GM19328 (cell line): ENCODE measurements around the gene LAMB2.
A peak's percentile ranks its signal among the peaks of the same experiment; 100 is the strongest.

Experiments
- ATAC-seq: cut with Tn5 transposase; IDR thresholded peaks from one replicate; pipeline ENCODE4 v1.9.1; 2021; ENCODE audit warnings: mild to moderate bottlenecking, moderate library complexity; ENCODE audit not compliant: unreplicated experiment

LAMB2 gene

DNA sequence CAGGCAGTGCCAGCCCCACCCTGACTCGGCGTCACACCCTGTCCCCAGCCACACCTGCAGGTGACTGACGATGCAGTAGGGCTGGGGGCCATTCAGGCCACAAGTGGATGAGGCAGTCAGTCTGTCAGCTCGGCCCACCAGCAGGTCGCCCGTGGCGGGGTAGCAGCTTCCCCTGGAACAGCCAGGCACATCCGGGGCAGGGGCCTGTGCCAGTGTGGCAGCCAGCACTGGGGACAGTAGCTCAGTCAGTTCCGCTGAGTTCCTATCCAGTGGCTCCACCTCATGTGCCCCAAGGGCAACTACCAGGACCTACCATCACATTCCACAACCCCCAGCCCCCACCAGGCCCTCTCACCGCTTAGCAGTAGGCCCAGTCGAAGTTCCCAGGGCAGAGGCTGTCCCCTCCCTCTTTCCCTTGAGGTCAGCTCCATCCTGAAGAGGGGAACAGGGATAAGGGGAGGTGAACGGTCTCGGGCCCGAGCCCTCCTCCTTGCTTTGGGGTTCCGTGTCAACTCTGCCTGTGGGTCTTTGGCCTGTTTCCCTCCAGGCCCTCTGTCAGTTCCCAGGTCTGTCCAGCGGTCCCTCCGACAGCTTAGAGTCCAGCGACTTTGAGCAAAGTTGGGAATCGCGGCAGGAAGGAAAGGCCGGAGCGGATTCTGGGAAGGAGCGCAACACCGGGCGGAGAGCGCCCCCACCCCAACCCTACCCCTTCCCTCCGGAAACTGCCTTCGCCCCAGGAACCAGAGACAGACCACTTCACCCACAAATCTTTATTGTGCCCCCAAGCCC lies at the start of gene LAMB2:
LAMB2 (minus strand) TSS at position 614 of the 789 bp plus-strand sequence; CDS start at position 431, 183 bp downstream.
- no peak for ATAC-seq

DNA sequence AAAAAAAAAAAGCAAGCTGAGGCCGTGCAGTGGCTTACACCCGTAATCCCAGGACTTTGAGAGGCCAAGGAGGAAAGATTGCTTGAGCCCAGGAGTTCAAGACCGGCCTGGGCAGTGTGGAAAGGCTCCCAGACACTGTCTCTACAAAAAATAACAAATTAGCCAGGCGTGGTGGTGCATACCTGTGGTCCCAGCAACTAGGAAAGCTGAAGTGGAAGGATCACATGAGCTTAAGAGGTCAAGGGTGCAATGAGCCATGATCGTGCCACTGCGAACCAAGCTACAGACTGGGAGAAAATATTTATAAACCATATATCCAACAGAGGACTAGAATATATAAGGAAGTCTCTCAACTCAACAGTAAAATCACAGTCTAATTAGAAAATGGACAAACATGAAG lies 48.5 kb upstream of the LAMB2 start:
- ATAC-seq: no peak

DNA sequence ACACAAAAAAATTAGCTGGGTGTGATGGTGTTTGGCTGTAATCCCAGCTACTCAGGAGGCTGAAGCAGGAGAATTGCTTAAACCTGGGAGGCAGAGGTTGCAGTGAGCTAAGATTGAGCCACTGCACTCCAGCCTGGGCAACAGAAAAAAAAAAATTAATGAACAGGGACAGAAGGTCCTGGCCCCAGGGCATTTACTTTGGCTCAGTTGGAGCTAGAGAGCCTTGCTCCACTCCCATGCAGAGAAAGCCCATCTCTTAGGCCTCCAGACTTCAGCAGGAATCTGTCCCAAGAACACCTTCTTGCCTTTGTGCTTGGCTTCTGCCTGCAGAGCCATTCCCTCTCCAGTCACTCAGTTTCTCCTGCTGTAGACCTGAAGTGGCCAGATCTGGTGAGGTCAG lies 47.3 kb upstream of the LAMB2 start:
- no peak for ATAC-seq

DNA sequence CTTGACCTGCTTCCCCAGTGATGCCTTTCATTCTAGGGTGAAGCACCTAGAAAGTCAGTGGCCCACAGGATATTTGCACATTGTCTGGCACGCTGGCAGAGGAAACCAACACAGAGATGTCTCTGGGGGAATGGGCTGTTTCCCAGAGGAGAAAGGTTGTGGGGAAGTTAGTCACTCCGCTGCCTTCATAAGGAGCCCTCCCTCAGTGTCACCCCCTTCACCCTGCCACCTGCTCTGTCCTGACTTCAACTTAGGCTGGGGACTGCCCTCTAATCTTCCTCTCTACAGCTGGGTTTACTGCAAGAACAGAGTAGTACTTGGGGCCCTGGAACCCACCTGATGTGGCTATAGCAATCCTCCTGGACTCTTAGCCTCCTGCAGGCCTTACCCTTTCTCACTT lies 44.2 kb upstream of the LAMB2 start:
- no peak for ATAC-seq

DNA sequence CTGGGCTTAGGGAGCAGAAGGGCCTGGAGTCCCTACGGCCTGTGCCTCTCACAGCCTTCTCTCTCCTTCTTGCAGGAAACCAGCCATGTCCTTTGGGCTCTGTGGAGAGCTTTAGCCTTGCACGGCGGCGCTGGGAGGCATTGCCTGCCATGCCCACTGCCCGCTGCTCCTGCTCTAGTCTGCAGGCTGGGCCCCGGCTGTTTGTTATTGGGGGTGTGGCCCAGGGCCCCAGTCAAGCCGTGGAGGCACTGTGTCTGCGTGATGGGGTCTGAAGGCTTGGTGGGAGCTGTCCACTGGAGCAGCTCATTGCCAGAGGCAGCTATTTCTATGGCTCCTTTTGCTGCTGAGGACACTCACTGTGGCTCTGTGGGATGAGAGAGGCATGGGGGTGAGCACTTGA lies 42.7 kb upstream of the LAMB2 start:
- no peak for ATAC-seq

DNA sequence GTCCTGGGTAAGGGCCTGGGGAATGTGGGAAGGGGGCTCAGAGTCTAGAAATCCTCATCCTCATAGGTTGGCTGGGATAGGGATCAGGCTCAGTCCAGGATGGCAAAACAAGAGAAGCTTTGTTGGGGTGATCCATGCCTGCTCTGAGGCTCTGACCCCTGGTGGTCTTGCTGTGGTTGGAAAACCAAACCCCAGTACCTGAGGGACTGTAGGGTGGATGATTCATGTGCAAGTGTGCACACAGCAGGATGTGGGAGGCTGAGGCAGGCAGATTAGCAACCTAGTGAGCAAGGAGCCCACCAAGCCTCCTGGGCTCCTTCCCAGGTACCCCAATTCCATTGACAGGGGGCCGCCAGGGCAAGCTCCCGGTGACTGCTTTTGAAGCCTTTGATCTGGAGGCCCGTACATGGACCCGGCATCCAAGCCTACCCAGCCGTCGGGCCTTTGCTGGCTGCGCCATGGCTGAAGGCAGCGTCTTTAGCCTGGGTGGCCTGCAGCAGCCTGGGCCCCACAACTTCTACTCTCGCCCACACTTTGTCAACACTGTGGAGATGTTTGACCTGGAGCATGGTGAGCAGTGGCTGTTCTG lies 41.6 kb upstream of the LAMB2 start:
- ATAC-seq: no peak

DNA sequence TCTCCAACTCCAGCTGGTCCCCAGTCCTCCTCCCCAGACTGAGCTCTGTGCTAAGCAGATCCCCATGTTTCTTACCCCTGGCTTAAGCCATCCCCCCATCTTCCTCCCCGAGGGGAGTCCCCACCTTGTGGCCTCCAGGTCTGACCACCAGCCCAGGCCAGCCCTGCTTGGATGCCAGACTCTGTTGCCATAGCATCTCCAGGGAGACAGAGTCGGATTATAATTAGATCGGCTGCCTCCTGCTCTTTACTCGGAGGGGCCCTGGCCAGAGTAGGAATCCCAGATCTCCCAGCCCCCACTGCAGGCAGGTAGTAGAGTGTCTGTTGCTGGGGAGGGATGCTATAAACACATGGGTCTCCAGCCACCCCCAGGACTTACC lies 40.9 kb upstream of the LAMB2 start:
- no peak for ATAC-seq

DNA sequence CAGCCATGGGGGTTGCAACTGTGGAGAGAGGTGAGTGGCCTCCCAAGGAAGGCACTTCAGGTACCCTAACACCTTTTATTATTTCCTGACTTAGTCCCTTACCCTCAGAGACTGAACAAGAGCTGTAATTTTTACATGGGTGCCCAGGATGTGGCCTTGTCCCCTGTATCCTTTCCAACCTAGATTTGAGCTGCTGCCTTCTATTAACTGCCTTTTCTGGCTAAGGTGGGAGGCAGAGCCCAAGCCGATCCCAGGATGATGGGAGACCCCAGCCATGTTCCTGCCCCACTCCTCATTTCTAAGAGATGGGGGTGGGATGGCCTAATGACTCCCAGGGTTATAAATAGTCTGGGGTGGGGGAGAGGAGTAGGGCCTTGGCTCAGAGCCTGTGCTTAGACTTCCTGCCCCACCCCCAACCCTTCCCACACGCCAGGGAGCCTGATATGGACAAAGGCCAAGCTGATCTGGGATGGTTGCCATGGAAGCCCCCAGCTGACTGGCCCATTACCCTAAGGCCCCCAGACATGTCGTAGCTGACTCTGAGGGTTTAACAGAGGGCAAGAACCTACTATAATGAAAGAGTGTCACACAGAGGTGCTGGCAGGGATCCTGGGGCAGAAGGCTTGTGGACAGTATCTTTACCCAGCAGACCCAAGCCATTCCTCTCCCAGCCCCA lies 40.4 kb upstream of the LAMB2 start:
- no peak for ATAC-seq

DNA sequence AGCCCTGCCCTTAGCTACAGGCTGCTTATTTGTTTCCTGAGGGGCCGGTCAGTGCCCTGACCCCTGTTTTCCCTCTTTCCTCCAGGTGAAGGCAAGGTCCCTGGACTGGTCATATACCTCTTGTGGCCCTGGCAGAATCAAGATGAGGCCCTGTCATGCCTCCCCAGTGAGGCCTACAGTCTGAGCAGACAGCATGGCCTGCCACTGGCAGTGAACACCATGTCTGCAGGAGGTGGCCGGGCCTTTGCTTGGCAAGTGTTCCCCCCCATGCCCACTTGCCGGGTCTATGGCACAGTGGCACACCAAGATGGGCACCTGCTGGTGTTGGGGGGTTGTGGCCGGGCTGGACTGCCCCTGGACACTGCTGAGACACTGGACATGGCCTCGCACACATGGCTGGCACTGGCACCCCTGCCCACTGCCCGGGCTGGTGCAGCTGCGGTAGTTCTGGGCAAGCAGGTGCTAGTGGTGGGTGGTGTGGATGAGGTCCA lies 39.7 kb upstream of the LAMB2 start:
- ATAC-seq: no peak

DNA sequence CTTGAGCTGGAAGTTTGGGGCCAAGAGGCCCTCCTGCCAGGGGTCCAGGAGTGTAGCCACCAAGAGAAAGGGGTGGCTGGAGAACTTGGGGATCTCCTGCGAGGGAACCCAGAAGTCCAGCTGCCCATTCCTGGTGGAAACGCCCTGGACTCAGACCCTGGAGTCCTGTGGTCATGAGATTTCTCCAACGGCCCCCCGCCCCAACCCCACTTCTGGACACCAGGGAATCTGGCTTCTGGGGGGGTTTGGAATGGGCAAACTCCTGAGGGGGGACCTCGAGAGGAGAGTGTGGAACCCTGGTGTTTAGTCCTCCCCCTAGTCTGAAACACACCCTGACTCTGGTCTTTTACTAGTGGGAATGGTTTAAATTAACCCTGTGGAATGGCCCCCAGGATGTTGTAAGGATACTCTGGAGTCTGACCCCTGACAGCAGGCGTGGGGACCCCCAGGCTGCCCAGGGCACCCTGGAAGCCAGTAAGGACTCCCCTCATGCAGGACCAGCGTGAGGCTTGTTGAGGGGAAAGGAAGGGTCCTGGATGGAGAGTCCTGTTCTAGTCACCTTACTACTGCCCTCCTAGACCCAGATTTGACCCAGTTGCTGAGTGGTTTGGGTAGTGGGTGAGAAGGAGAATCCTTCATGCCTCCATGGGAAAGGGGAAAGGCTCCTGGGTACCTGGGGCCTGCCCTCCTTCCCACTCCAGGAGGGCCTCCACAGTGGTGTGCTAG lies 39.1 kb upstream of the LAMB2 start:
- no peak for ATAC-seq

DNA sequence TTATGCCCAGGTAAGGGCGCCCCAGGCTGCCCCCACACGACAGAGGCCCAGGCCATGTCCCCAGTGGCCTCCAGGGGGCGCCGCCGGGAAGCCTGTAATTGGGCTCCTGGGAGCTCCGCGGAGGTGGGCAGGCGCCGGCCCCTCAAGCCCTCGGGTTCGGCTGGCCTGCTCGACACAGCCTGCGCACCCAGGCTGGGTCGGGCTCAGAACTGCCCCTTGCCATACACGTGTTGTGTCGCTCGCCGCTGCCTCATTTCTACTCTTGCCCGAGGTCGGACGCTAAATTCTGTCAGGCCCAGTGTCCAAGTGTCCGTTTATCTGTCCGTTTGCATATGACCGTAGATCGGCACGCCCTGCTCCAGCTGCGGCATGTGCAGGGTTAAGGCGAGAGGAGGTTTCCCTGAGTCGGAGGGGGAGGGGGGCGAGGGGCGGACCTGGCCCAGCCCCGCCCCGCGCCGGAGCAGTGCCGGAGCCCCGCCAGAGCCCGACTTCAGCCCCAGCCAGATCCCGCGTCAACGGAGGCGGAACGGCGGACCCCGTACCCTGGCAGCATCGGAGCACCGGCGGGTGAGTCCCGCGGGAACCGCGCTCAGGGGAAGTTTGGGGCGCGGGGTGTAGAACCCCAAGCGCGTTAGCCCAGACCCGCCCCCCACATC lies 38.4 kb upstream of the LAMB2 start, which contains the start of gene KLHDC8B:
KLHDC8B (plus strand) TSS at position 480 of the 656 bp plus-strand sequence. CDS start 1,172 bp downstream, outside the sequence.
- no peak for ATAC-seq

DNA sequence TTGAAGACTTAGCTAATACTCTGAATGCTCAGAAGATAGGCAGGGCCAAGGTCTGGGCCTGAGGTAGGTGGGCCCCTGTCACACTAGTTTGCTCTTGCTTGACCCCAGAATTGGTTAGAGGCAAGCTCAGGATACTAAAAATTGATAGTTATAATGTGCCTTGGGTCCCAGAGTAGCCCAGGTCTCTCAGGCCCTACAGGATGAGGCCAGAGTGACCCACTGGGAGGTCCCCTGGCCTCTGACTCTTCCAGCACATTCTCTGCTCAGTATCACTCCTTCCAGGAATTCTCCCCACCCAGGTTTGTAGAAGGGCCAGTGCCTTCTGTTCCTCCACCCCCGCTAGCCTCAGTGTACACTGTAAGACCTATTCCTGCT lies 37.9 kb upstream of the LAMB2 start:
- no peak for ATAC-seq

DNA sequence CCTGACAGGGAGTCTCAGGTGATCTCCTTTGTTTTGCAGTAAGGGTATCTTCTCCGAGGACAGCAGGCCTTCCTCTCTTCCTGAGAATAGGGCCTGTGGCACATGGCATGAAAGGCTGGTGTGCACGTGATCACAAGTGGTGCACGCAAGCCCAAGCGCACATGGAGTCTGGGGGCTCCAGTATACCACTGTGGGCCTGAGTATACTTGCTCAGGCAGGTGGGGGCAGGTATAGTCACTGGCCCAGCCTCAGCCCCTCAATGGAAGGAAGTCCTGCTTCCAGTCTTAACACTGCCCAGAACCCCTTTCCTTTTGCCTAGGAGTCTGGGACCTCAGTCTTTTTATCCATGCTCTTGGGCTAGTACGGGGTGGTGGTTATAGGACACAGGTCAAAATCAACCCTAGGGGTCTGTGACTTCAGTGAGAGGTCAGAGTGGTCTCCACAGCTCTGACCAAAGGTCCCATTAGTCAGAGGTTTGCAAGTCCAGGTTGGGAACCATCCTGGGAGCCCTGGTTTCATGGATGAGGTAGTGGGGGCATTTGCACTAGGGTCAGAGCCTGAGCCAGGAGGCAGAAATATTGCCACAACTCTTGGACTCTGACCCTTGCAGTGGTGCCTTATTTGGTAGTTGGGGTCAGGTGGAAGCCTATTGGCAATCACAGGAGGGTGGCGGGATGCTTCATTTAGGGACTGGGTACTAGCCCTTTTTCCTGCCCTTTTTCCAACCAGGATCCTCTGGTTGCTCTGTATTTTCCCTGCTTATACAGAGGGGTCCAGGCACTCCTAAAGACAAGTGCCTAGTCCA lies 34.1 kb upstream of the LAMB2 start:
- ATAC-seq: no peak

DNA sequence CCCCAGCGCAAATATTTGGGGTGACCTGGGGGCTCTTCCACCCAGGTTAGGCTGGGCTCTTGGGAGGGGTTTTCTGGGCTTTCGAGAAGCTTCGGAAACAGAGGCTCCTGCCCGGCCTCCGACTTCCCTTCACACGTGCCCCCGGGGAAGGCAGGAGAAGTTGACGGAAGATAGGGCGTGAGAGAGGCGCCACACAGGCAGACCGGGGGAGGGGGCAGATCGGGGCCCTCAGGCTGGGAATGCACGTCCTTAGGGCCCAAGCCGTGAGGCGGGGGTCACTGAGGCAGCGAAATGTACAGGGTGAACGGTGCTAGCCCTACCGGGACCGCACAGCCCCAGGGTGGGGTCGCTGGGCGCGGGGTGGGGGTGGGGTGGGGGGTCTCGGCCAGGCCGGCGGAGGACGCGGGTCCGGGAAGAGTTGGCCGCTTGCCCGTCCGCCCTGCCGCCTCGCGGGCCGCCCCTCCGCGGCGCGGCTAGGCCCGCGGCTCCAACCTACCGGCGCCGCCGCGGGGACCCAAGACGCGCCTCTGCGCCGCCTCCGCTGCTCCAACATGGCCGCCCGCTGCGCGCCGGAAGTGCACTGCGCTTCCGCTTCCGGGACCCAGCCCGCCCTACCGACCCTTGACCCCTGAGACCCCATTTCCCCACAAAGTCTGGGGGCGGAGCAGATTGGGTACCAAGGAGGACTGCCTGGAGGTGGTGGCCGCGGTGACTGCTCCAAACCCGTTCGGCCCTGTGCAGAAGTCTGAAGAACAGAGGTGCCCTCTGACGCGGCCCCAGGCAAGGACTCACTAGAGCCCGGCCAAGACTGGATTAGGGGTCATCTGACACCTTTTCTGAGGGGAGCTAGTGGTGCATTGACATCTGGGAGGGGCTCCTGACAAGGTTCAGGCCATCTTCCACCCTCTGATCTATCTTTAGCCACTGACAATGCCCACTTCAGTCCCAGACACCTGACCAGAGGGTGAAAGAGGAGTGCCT lies 33.2 kb upstream of the LAMB2 start, which contains the start of gene CCDC71:
CCDC71 (minus strand) TSS at position 561 of the 981 bp plus-strand sequence. CDS start 2,123 bp downstream, outside the sequence.
- ATAC-seq: peak; percentile 64

DNA sequence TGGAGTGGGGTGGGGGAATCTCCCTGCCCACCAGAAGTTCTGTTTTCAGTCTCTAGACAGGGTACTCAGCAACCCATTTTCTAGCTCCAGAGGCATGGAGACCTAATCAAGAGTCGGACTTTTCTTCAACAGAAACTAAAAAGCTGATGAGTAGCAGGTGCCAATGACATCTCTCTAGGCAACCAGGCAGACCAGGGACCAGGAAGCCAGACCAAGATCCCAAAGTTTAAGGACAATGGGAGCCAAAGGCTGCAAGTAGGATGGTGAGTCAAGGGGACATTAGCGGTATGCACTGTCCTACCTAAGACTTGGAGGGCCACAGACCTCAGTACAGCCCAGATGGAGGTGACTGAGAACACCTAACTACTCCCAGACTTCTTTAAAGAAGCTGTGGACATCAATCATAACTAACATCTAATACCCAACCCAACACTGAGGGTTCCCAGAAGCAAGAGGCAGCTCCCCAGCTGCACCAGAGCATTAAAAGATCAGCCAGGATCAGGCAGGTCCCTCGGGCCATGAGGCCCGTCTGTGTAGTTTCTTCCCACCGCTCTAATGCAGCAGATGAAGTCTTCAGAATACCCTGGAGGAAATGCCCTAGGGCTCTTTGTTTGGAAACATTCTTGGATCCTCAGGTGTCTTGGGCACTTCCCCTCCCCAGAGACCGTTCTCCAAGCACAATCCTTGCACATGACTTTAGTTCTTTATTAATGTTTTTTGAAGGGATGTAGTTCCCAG lies 32.3 kb upstream of the LAMB2 start:
- ATAC-seq: no peak

DNA sequence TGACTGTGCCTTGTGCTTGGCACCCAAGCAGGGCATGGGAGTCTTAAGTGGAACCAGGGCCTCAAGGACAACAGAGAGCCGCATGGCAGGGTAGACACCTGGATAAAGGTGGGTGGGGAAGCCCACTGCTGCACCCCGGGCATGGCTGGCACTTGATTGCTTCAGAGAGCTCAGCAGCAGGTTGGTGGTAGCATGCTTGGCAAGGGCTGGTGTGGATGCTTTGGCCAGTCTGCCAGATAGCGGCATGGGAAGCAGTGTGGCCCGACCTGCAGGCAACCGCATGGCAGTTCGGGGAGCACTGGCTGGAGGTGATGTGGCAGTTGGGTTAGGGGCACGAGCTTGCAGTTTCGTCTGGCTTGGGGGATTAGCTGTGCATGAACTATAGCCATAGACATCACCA lies 30.8 kb upstream of the LAMB2 start:
- ATAC-seq: no peak

DNA sequence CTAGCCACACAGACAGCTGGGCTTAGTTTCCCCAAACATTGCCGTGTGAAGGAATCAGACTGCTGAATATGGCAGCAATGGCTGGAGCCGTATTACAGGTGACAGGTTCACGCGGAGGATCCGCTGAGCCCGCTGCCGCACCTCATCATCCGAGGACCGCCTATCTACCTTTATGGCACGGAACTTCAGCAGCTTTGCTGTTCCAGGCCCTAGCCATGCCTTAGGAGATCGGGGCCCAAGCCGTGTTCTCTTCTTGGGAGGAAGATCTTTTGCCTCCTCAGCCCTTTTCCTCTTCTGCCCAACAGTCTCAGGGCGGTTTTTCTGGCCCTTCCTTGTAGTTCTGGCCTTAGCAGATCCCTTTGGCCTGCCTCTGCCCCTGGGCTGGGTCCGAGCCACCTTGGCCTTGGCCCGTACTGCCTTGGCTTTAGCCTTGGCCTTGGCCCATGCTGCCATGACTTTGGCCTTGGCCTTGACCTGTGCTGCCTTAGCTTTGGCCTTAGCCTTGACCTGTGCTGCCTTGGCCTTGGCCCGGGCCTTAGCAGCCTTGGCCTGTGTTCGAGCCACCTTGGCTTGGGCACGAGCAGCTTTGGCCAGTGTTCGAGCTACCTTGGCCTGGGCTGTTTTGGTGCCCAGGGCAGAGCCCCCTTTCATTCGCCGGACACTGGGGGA lies 30.0 kb upstream of the LAMB2 start:
- ATAC-seq: no peak
